Suppressor macrophage treated with lipopolysaccharide for 4 hours (primary cell): Measurements from ENCODE around the gene LRRC9.
A peak's percentile ranks its signal among the peaks of the same experiment; 100 is the strongest.
"Not testable (repeated sequence)": the region's sequence is repeated elsewhere in the genome, so short reads cannot be mapped to it uniquely, and the experiment has no call there.

ENCODE experiments used
- DNase-seq: peaks from one replicate; pipeline ENCODE4 v3.0.0-alpha.2; 2020

Gene LRRC9

GRCh38 chr14:59919570-59920377, at the start of gene LRRC9:
LRRC9 (plus strand) TSS chr14:59920144.
- DNase-seq = no peak

- peak; percentile 70 for DNase-seq
Measured at GRCh38 chr14:59870277-59871165, 49.4 kb upstream of the LRRC9 start, which contains the start of gene RTN1. RTN1 (minus strand) TSS chr14:59870776; CDS start chr14:59870630, 146 bp downstream.

GRCh38 chr14:59871166-59871495, 48.8 kb upstream of the LRRC9 start:
- no peak for DNase-seq

- DNase-seq = peak; percentile 29
Measured at GRCh38 chr14:59882957-59883356, 37.0 kb upstream of the LRRC9 start.

- DNase-seq = no peak
Measured at GRCh38 chr14:59890676-59891075, 29.3 kb upstream of the LRRC9 start.

GRCh38 chr14:59895721-59896120, 24.2 kb upstream of the LRRC9 start:
- no peak for DNase-seq

GRCh38 chr14:59897757-59898383, 22.1 kb upstream of the LRRC9 start:
- peak; percentile 68 for DNase-seq

GRCh38 chr14:59900556-59900955, 19.4 kb upstream of the LRRC9 start:
- no peak for DNase-seq

GRCh38 chr14:59904184-59904583, 15.8 kb upstream of the LRRC9 start:
- DNase-seq = no peak

GRCh38 chr14:59905188-59905587, 14.8 kb upstream of the LRRC9 start:
- peak; percentile 38 for DNase-seq

GRCh38 chr14:59912443-59912842, 7.5 kb upstream of the LRRC9 start:
- DNase-seq = no peak

GRCh38 chr14:59913187-59913586, 6.8 kb upstream of the LRRC9 start:
- DNase-seq = no peak

GRCh38 chr14:59918824-59919569, 947 bp upstream of the LRRC9 start:
- peak; percentile 34 for DNase-seq

GRCh38 chr14:59920378-59920683, 387 bp downstream of the LRRC9 start:
- DNase-seq = peak; percentile 25

GRCh38 chr14:59925797-59926196, 5.9 kb downstream of the LRRC9 start:
- peak; percentile 23 for DNase-seq

GRCh38 chr14:59926534-59926933, 6.6 kb downstream of the LRRC9 start:
- no peak for DNase-seq

GRCh38 chr14:59931237-59931636, 11.3 kb downstream of the LRRC9 start:
- no peak for DNase-seq

GRCh38 chr14:59936145-59936544, 16.2 kb downstream of the LRRC9 start:
- no peak for DNase-seq

- no peak for DNase-seq
Measured at GRCh38 chr14:59939828-59940227, 19.9 kb downstream of the LRRC9 start.

GRCh38 chr14:59942296-59942862, 22.4 kb downstream of the LRRC9 start:
- not testable (repeated sequence) for DNase-seq

GRCh38 chr14:59944909-59945308, 25.0 kb downstream of the LRRC9 start:
- DNase-seq = no peak

GRCh38 chr14:59952141-59952540, 32.2 kb downstream of the LRRC9 start:
- not testable (repeated sequence) for DNase-seq
